ENCODE measurements around the gene CYP4F2. TPM values are rescaled to one million over a fixed set of nuclear protein-coding genes. Genes with fewer than 3 reads are reported as not detected.

Gene CYP4F2
- total and polyA plus RNA-seq, 2 donors (not counting 1 experiment from before 2014, with no cell fraction given), result not detected

DNA sequence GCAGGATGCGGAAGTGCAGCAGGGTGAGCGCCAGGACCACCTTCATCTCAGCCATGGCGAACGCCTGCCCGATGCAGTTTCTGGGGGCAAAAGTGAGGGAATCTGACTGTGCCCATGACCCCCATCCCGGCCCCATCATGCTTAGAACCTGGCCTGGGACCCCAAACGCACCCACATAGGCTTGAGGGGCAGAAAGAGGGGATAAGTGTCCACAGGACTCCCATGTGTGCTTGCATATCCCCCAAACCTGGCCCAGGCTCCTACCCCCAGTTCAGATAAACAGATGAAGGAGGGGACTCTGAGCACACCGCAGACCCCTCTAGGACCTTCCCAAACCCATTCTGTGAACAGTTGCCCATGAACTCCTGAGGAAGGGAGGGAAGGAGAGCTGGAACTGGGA is 16.0 kb upstream of the CYP4F2 start:
- no peaks in the 10 kb centered on the region for H3K4me1 ChIP-seq (ENCODE audit: control insufficient read depth, extremely low read depth, insufficient read depth, low read length)
- no peaks in the 10 kb centered on the region for H4K20me1 ChIP-seq (ENCODE audit: control insufficient read depth, extremely low read depth, insufficient read depth, low read length)
- no peak overlapping the region for H3K4me2 ChIP-seq (ENCODE audit: extremely low read depth, insufficient read depth, low read length)
- TF ChIP-seq, protein P1, sequence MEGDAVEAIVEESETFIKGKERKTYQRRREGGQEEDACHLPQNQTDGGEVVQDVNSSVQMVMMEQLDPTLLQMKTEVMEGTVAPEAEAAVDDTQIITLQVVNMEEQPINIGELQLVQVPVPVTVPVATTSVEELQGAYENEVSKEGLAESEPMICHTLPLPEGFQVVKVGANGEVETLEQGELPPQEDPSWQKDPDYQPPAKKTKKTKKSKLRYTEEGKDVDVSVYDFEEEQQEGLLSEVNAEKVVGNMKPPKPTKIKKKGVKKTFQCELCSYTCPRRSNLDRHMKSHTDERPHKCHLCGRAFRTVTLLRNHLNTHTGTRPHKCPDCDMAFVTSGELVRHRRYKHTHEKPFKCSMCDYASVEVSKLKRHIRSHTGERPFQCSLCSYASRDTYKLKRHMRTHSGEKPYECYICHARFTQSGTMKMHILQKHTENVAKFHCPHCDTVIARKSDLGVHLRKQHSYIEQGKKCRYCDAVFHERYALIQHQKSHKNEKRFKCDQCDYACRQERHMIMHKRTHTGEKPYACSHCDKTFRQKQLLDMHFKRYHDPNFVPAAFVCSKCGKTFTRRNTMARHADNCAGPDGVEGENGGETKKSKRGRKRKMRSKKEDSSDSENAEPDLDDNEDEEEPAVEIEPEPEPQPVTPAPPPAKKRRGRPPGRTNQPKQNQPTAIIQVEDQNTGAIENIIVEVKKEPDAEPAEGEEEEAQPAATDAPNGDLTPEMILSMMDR (conservative IDR thresholded peaks at IDR 0.05 in 1 of 2, IDR thresholded peaks at IDR 0.05 in 1 of 2; ENCODE audit: low read depth in 1 of 2, low read length in 2 of 2), result no peak
- no peak for TF ChIP-seq EZH2 (IDR thresholded peaks at IDR 0.05; ENCODE audit: low read length, missing control alignments)
- DNase-seq (ENCODE audit: low read depth in 2 of 2), result no peak
- no peaks in the 10 kb centered on the region for H3K36me3 ChIP-seq (ENCODE audit: control insufficient read depth, insufficient read depth, low read length)
- H3K9ac ChIP-seq (ENCODE audit: insufficient read depth, low read length), result no peak overlapping the region
- H3K4me3 ChIP-seq (replicated peaks in 1 of 4; ENCODE audit: control extremely low read depth in 1 of 4, insufficient read depth in 1 of 4, low read depth in 3 of 4, low read length in 4 of 4), result no peak overlapping the region
- H2AFZ ChIP-seq (ENCODE audit: low read length), result no peak overlapping the region
- H3K9me3 ChIP-seq (ENCODE audit: control insufficient read depth, insufficient read depth, low read depth, low read length), result no peaks in the 10 kb centered on the region
- no peaks in the 10 kb centered on the region for H3K79me2 ChIP-seq (ENCODE audit: control insufficient read depth, insufficient read depth, low read length)
- H3K27ac ChIP-seq (ENCODE audit: insufficient read depth, low read length), result no peak overlapping the region
- no peaks in the 10 kb centered on the region for H3K27me3 ChIP-seq (ENCODE audit: control insufficient read depth, insufficient read depth, low read length)

DNA sequence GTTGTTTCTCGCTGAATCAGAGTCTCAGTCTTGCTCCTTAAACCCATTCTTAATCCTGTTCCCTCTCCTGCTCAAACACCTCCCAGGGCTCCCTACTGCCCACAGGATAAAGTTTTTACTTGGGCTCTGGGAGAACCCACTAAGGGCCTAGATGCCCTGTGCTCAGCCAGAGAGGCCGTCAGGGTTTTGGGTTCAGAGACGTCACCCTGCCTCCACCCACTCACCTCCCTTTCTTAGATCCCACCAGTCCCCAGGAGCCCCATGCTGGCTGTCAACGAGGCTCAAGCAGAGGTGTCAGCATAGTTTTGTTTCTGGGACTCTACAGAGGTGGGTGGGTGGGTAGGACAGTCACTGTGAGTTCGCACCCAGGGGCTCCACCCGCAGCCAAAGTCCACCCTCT is 15.5 kb upstream of the CYP4F2 start:
- no peaks in the 10 kb centered on the region for H3K79me2 ChIP-seq (ENCODE audit: control insufficient read depth, insufficient read depth, low read length)
- no peaks in the 10 kb centered on the region for H3K27me3 ChIP-seq (ENCODE audit: control insufficient read depth, insufficient read depth, low read length)
- no peaks in the 10 kb centered on the region for H3K4me1 ChIP-seq (ENCODE audit: control insufficient read depth, extremely low read depth, insufficient read depth, low read length)
- no peak overlapping the region for H3K27ac ChIP-seq (ENCODE audit: insufficient read depth, low read length)
- no peak for TF ChIP-seq EZH2 (IDR thresholded peaks at IDR 0.05; ENCODE audit: low read length, missing control alignments)
- TF ChIP-seq, protein P1 (conservative IDR thresholded peaks at IDR 0.05 in 1 of 2, IDR thresholded peaks at IDR 0.05 in 1 of 2; ENCODE audit: low read depth in 1 of 2, low read length in 2 of 2), result no peak
- H3K4me2 ChIP-seq (ENCODE audit: extremely low read depth, insufficient read depth, low read length), result no peak overlapping the region
- H2AFZ ChIP-seq (ENCODE audit: low read length), result no peak overlapping the region
- no peaks in the 10 kb centered on the region for H3K36me3 ChIP-seq (ENCODE audit: control insufficient read depth, insufficient read depth, low read length)
- no peaks in the 10 kb centered on the region for H3K9me3 ChIP-seq (ENCODE audit: control insufficient read depth, insufficient read depth, low read depth, low read length)
- no peak overlapping the region for H3K9ac ChIP-seq (ENCODE audit: insufficient read depth, low read length)
- no peak overlapping the region for H3K4me3 ChIP-seq (replicated peaks in 1 of 4; ENCODE audit: control extremely low read depth in 1 of 4, insufficient read depth in 1 of 4, low read depth in 3 of 4, low read length in 4 of 4)
- H4K20me1 ChIP-seq (ENCODE audit: control insufficient read depth, extremely low read depth, insufficient read depth, low read length), result no peaks in the 10 kb centered on the region
- DNase-seq (ENCODE audit: low read depth in 2 of 2), result no peak

DNA sequence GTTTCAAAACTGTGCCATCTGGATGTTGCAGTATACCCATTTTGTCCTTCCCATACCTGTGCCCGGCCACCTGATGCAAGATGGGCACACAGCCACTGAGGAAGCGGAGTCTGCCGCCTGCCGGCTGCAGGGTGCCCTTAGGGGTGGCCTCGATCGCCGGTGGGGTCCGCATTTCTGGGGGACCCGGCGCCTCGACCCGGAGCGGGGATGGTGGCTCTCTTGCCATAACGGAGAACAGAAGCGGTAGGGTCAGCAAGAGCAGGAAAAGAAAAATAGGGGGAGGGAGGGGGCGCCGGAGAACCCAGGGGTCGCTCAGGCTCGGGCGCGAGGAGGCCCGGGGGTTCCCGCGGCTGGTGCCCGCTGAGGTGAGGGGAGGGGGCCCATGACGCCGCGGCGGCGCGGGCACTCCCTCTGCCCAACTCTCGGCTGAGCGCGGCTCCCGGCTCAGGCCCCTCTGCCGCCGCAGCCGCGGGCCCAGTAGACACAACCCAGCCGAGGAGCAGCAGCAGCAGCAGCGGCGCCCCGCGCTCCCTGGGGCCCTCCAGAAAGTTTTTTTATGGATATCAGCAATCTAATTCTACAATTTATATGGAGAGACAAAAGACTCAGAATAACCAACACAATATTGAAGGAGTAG is 13.8 kb upstream of the CYP4F2 start:
- Histone ChIP-seq H3K9me3 (ENCODE audit: control insufficient read depth, insufficient read depth, low read depth, low read length) (no peaks in the 10 kb centered on the region), H4K20me1 (ENCODE audit: control insufficient read depth, extremely low read depth, insufficient read depth, low read length) (no peaks in the 10 kb centered on the region), H3K9ac (ENCODE audit: insufficient read depth, low read length) (no peak overlapping the region), H3K36me3 (ENCODE audit: control insufficient read depth, insufficient read depth, low read length) (no peaks in the 10 kb centered on the region), H3K4me2 (ENCODE audit: extremely low read depth, insufficient read depth, low read length) (no peak overlapping the region), H3K4me3 (replicated peaks in 1 of 4; ENCODE audit: control extremely low read depth in 1 of 4, insufficient read depth in 1 of 4, low read depth in 3 of 4, low read length in 4 of 4) (no peak overlapping the region), H3K4me1 (ENCODE audit: control insufficient read depth, extremely low read depth, insufficient read depth, low read length) (no peaks in the 10 kb centered on the region), H3K27me3 (ENCODE audit: control insufficient read depth, insufficient read depth, low read length) (no peaks in the 10 kb centered on the region), H3K79me2 (ENCODE audit: control insufficient read depth, insufficient read depth, low read length) (no peaks in the 10 kb centered on the region), H2AFZ (ENCODE audit: low read length) (no peak overlapping the region), H3K27ac (ENCODE audit: insufficient read depth, low read length) (no peak overlapping the region)
- no peak for DNase-seq (ENCODE audit: low read depth in 2 of 2)
- TF ChIP-seq, protein P1 (conservative IDR thresholded peaks at IDR 0.05 in 1 of 2, IDR thresholded peaks at IDR 0.05 in 1 of 2; ENCODE audit: low read depth in 1 of 2, low read length in 2 of 2), result no peak
- no peak for TF ChIP-seq EZH2 (IDR thresholded peaks at IDR 0.05; ENCODE audit: low read length, missing control alignments)
